HepG2 (cell line): ENCODE measurements around the gene CXXC5. TPM values are rescaled to one million over a fixed set of nuclear protein-coding genes. Genes with fewer than 3 reads are reported as not detected.

ENCODE experiments used
- ESRRA ChIP-seq: sonication (generic); formaldehyde crosslinking; IDR thresholded peaks from 2 replicates; pipeline ENCODE4 v1.5.1; 2020; ENCODE audit warnings: mild to moderate bottlenecking, low read depth, missing genetic modification reagents
- FOXP1 ChIP-seq, 2 experiments: fragments of 450-650 bp in 1 of 2; IDR thresholded peaks; 2 replicates each; pipeline ENCODE4 v1.6.1; 2017 to 2018; ENCODE audit warnings: antibody characterized with exemption in 1 of 2
- NFKB2 ChIP-seq: sonication (generic); formaldehyde crosslinking; IDR thresholded peaks from 2 replicates; pipeline ENCODE4 v1.4.0; 2020; ENCODE audit warnings: missing genetic modification reagents, borderline replicate concordance
- SP5 ChIP-seq: IDR thresholded peaks from 2 replicates; pipeline ENCODE4 v1.6.1; 2016; ENCODE audit warnings: low read depth, borderline replicate concordance
- U2AF1 ChIP-seq: fragments of 200-400 bp; formaldehyde crosslinking; optimal IDR thresholded peaks from 2 replicates; pipeline ENCODE3; 2017; ENCODE audit warnings: mild to moderate bottlenecking, low read depth, low read length
- USF2 ChIP-seq, 2 experiments: sonication (generic) in 1 of 2; formaldehyde crosslinking in 1 of 2; IDR thresholded peaks; 2 replicates each; pipeline versions ENCODE4 v1.5.1 to v1.6.1; 2011 to 2020; ENCODE audit warnings: borderline replicate concordance in 1 of 2, low read depth in 1 of 2, low read length in 1 of 2, mild to moderate bottlenecking in 1 of 2, missing genetic modification reagents in 1 of 2, moderate library complexity in 1 of 2
- ZBTB1 ChIP-seq: sonication (generic); formaldehyde crosslinking; IDR thresholded peaks from 2 replicates; pipeline ENCODE4 v1.4.0; 2020; ENCODE audit warnings: missing genetic modification reagents, borderline replicate concordance
- polyA plus RNA-seq, 8 experiments: library from polyadenylated mRNA; depleted of rRNA in 3 of 8; stranded (reverse) in 7 of 8; unstranded in 1 of 8; fragments of >200 nt; fragmentation: Illumina TruSeq in 4 of 8; extraction: Trizol in 4 of 8; gene quantifications; 2 replicates each; pipeline versions ENCODE4 v1.2.1 to v1.2.3, GENCODE V29; 2011 to 2016; ENCODE audit warnings: low read depth in 4 of 8, missing spikeins in 1 of 8, mixed read lengths in 1 of 8; ENCODE audit not compliant: insufficient read depth in 1 of 8
- total RNA-seq, 5 experiments: library from RNA; depleted of rRNA; stranded (reverse); fragments of >200 nt; fragmentation: Illumina TruSeq; extraction: Trizol; gene quantifications; 2 replicates each; pipeline ENCODE4 v1.2.3, GENCODE V29; 2016; ENCODE audit warnings: low read depth in 1 of 5
- TF ChIP-seq, protein P1 (sequence below): sonication (generic); formaldehyde crosslinking; IDR thresholded peaks from 2 replicates; pipeline ENCODE4 v1.4.0; 2020; ENCODE audit warnings: mild to moderate bottlenecking, missing genetic modification reagents, borderline replicate concordance
- TF ChIP-seq, protein P2 (sequence below), 2 experiments: IDR thresholded peaks; 2 replicates each; pipeline ENCODE4 v1.6.1; 2011 to 2012; ENCODE audit warnings: low read length in 2 of 2, borderline replicate concordance in 1 of 2, low read depth in 1 of 2, mild to moderate bottlenecking in 1 of 2, moderate library complexity in 1 of 2
- TF ChIP-seq, protein P3 (sequence below): sonication (generic); formaldehyde crosslinking; IDR thresholded peaks from 2 replicates; pipeline ENCODE4 v1.4.0; 2020; ENCODE audit warnings: mild to moderate bottlenecking, missing genetic modification reagents

CXXC5 gene
- total and polyA plus RNA-seq, 2 of the 13 experiments (the other 11 are each of a cell fraction or from before 2014, with no cell fraction given), result 32.3 to 33.0 TPM

- TF ChIP-seq FOXP1 (IDR thresholded peaks at IDR 0.05) (no peak), FOXP1 (CRISPR knock-in tag; IDR thresholded peaks at IDR 0.05) (no peak; the same call in 1 of the 2 replicates), ZBTB1 (no peak), ESRRA (CRISPR knock-in tag) (peak; percentile 81; the same call in 1 of the 2 replicates), U2AF1 (no peak), USF2 (IDR thresholded peaks at IDR 0.05; ENCODE audit: low read depth, low read length) (no peak), USF2 (CRISPR knock-in tag; IDR thresholded peaks at IDR 0.05; ENCODE audit: borderline replicate concordance) (peak; percentile 47; the same call in 1 of the 2 replicates), NFKB2 (no peak), SP5 (peak; percentile 57)
- TF ChIP-seq, protein P1, sequence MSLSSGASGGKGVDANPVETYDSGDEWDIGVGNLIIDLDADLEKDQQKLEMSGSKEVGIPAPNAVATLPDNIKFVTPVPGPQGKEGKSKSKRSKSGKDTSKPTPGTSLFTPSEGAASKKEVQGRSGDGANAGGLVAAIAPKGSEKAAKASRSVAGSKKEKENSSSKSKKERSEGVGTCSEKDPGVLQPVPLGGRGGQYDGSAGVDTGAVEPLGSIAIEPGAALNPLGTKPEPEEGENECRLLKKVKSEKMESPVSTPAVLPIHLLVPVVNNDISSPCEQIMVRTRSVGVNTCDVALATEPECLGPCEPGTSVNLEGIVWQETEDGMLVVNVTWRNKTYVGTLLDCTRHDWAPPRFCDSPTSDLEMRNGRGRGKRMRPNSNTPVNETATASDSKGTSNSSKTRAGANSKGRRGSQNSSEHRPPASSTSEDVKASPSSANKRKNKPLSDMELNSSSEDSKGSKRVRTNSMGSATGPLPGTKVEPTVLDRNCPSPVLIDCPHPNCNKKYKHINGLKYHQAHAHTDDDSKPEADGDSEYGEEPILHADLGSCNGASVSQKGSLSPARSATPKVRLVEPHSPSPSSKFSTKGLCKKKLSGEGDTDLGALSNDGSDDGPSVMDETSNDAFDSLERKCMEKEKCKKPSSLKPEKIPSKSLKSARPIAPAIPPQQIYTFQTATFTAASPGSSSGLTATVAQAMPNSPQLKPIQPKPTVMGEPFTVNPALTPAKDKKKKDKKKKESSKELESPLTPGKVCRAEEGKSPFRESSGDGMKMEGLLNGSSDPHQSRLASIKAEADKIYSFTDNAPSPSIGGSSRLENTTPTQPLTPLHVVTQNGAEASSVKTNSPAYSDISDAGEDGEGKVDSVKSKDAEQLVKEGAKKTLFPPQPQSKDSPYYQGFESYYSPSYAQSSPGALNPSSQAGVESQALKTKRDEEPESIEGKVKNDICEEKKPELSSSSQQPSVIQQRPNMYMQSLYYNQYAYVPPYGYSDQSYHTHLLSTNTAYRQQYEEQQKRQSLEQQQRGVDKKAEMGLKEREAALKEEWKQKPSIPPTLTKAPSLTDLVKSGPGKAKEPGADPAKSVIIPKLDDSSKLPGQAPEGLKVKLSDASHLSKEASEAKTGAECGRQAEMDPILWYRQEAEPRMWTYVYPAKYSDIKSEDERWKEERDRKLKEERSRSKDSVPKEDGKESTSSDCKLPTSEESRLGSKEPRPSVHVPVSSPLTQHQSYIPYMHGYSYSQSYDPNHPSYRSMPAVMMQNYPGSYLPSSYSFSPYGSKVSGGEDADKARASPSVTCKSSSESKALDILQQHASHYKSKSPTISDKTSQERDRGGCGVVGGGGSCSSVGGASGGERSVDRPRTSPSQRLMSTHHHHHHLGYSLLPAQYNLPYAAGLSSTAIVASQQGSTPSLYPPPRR (CRISPR knock-in tag), result peak; percentile 77; the same call in 1 of the 2 replicates
- TF ChIP-seq, protein P2, sequence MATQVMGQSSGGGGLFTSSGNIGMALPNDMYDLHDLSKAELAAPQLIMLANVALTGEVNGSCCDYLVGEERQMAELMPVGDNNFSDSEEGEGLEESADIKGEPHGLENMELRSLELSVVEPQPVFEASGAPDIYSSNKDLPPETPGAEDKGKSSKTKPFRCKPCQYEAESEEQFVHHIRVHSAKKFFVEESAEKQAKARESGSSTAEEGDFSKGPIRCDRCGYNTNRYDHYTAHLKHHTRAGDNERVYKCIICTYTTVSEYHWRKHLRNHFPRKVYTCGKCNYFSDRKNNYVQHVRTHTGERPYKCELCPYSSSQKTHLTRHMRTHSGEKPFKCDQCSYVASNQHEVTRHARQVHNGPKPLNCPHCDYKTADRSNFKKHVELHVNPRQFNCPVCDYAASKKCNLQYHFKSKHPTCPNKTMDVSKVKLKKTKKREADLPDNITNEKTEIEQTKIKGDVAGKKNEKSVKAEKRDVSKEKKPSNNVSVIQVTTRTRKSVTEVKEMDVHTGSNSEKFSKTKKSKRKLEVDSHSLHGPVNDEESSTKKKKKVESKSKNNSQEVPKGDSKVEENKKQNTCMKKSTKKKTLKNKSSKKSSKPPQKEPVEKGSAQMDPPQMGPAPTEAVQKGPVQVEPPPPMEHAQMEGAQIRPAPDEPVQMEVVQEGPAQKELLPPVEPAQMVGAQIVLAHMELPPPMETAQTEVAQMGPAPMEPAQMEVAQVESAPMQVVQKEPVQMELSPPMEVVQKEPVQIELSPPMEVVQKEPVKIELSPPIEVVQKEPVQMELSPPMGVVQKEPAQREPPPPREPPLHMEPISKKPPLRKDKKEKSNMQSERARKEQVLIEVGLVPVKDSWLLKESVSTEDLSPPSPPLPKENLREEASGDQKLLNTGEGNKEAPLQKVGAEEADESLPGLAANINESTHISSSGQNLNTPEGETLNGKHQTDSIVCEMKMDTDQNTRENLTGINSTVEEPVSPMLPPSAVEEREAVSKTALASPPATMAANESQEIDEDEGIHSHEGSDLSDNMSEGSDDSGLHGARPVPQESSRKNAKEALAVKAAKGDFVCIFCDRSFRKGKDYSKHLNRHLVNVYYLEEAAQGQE (IDR thresholded peaks at IDR 0.05; ENCODE audit: borderline replicate concordance in 1 of 2, low read depth in 1 of 2, low read length in 2 of 2), result peak in 1 of 2 experiments; percentile 54; a peak in 1 of 4 replicates
- TF ChIP-seq, protein P3, sequence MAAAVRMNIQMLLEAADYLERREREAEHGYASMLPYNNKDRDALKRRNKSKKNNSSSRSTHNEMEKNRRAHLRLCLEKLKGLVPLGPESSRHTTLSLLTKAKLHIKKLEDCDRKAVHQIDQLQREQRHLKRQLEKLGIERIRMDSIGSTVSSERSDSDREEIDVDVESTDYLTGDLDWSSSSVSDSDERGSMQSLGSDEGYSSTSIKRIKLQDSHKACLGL (CRISPR knock-in tag), result peak; percentile 19; the same call in 1 of the 2 replicates
Observed at GRCh38 chr5:139637438-139638089, 10.6 kb upstream of the CXXC5 start (continued).
